ENCODE results near the gene COCH.

DNA sequence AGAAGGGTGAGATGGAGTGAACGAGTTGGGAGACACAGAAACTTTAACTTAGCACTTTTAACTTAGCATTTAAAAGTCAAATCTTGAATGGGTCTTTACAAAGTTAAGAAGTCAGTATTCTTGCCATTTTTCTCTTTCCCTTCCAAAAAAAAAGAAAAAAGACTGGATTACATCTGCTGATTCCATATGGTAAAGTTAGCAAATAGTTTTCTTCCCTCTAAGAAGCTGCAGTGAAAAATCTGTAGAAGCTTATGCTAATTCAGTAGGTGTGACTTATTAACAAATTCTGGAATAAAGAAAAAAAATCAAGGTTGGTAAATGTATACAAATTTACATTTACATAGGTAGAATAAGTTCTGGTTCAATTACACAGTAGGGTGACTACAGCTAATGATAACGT is 50.9 kb downstream of the COCH start:
- TF ChIP-seq, protein P1, sequence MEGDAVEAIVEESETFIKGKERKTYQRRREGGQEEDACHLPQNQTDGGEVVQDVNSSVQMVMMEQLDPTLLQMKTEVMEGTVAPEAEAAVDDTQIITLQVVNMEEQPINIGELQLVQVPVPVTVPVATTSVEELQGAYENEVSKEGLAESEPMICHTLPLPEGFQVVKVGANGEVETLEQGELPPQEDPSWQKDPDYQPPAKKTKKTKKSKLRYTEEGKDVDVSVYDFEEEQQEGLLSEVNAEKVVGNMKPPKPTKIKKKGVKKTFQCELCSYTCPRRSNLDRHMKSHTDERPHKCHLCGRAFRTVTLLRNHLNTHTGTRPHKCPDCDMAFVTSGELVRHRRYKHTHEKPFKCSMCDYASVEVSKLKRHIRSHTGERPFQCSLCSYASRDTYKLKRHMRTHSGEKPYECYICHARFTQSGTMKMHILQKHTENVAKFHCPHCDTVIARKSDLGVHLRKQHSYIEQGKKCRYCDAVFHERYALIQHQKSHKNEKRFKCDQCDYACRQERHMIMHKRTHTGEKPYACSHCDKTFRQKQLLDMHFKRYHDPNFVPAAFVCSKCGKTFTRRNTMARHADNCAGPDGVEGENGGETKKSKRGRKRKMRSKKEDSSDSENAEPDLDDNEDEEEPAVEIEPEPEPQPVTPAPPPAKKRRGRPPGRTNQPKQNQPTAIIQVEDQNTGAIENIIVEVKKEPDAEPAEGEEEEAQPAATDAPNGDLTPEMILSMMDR (conservative IDR thresholded peaks at IDR 0.05; ENCODE audit: low read depth in 2 of 2), result no peak
- TF ChIP-seq, protein P2, sequence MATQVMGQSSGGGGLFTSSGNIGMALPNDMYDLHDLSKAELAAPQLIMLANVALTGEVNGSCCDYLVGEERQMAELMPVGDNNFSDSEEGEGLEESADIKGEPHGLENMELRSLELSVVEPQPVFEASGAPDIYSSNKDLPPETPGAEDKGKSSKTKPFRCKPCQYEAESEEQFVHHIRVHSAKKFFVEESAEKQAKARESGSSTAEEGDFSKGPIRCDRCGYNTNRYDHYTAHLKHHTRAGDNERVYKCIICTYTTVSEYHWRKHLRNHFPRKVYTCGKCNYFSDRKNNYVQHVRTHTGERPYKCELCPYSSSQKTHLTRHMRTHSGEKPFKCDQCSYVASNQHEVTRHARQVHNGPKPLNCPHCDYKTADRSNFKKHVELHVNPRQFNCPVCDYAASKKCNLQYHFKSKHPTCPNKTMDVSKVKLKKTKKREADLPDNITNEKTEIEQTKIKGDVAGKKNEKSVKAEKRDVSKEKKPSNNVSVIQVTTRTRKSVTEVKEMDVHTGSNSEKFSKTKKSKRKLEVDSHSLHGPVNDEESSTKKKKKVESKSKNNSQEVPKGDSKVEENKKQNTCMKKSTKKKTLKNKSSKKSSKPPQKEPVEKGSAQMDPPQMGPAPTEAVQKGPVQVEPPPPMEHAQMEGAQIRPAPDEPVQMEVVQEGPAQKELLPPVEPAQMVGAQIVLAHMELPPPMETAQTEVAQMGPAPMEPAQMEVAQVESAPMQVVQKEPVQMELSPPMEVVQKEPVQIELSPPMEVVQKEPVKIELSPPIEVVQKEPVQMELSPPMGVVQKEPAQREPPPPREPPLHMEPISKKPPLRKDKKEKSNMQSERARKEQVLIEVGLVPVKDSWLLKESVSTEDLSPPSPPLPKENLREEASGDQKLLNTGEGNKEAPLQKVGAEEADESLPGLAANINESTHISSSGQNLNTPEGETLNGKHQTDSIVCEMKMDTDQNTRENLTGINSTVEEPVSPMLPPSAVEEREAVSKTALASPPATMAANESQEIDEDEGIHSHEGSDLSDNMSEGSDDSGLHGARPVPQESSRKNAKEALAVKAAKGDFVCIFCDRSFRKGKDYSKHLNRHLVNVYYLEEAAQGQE (IDR thresholded peaks at IDR 0.05; ENCODE audit: unreplicated experiment), result no peak
- no peak for TF ChIP-seq JUNB (IDR thresholded peaks at IDR 0.05; ENCODE audit: unreplicated experiment)
- TF ChIP-seq EZH2 (IDR thresholded peaks at IDR 0.05; ENCODE audit: low read depth, unreplicated experiment), result no peak
- no peak for TF ChIP-seq EZH2phosphoT487 (IDR thresholded peaks at IDR 0.05; ENCODE audit: unreplicated experiment)
- no peak for TF ChIP-seq STAT1 (IDR thresholded peaks at IDR 0.05; ENCODE audit: unreplicated experiment)
- no peak for TF ChIP-seq POLR2AphosphoS5 (IDR thresholded peaks at IDR 0.05; ENCODE audit: low read depth)
- TF ChIP-seq, protein P3, sequence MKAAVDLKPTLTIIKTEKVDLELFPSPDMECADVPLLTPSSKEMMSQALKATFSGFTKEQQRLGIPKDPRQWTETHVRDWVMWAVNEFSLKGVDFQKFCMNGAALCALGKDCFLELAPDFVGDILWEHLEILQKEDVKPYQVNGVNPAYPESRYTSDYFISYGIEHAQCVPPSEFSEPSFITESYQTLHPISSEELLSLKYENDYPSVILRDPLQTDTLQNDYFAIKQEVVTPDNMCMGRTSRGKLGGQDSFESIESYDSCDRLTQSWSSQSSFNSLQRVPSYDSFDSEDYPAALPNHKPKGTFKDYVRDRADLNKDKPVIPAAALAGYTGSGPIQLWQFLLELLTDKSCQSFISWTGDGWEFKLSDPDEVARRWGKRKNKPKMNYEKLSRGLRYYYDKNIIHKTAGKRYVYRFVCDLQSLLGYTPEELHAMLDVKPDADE (IDR thresholded peaks at IDR 0.05), result no peak

All from GM23338 (cell line).